Mesenchymal stem cell (in vitro differentiated cells and primary cell): ENCODE data around the gene MOGAT2.

Source experiments
- DNase-seq: peaks from one replicate; pipeline ENCODE4 v3.0.0-alpha.2; 2013
- H2AFZ ChIP-seq: one replicate; pipeline ENCODE4 v1.6.1; 2013; ENCODE audit warnings: low read depth, mild to moderate bottlenecking, control low read depth, inconsistent platforms, low read length, moderate library complexity
- H2AK5ac ChIP-seq: 2 replicates; pipeline ENCODE4 v1.6.1; 2013; ENCODE audit warnings: low read length, moderate library complexity, mild to moderate bottlenecking, inconsistent platforms; ENCODE audit not compliant: severe bottlenecking
- H2BK120ac ChIP-seq: one replicate; pipeline ENCODE4 v1.6.1; 2013; ENCODE audit warnings: low read depth, mild to moderate bottlenecking, inconsistent platforms, low read length, moderate library complexity
- H2BK12ac ChIP-seq, 2 experiments: one replicate each; pipeline ENCODE4 v1.6.1; 2013; ENCODE audit warnings: inconsistent platforms in 2 of 2, low read length in 2 of 2, mild to moderate bottlenecking in 2 of 2, moderate library complexity in 2 of 2, control low read depth in 1 of 2
- H2BK15ac ChIP-seq: one replicate; pipeline ENCODE4 v1.6.1; 2013; ENCODE audit warnings: mild to moderate bottlenecking, low read depth, inconsistent platforms; ENCODE audit not compliant: poor library complexity, severe bottlenecking
- H2BK5ac ChIP-seq: 2 replicates; pipeline ENCODE4 v1.6.1; 2013; ENCODE audit warnings: low read depth, mild to moderate bottlenecking, low read length, control low read depth, inconsistent platforms; ENCODE audit not compliant: poor library complexity, severe bottlenecking
- H3K14ac ChIP-seq, 2 experiments: one replicate each; pipeline ENCODE4 v1.6.1; 2013; ENCODE audit warnings: inconsistent platforms in 2 of 2, low read length in 2 of 2, control low read depth in 1 of 2, mild to moderate bottlenecking in 1 of 2, moderate library complexity in 1 of 2
- H3K18ac ChIP-seq, 2 experiments: one replicate each; pipeline ENCODE4 v1.6.1; 2013; ENCODE audit warnings: inconsistent platforms in 2 of 2, low read length in 2 of 2, control low read depth in 1 of 2, low read depth in 1 of 2, mild to moderate bottlenecking in 1 of 2
- H3K23ac ChIP-seq, 2 experiments: one replicate each; pipeline ENCODE4 v1.6.1; 2013; ENCODE audit warnings: inconsistent platforms in 2 of 2, low read length in 2 of 2, mild to moderate bottlenecking in 2 of 2, moderate library complexity in 2 of 2, control low read depth in 1 of 2
- H3K27ac ChIP-seq: 2 replicates; pipeline ENCODE4 v1.5.1; 2013; ENCODE audit warnings: mild to moderate bottlenecking, moderate library complexity, low read length, control low read depth, inconsistent platforms; ENCODE audit not compliant: poor library complexity, severe bottlenecking
- H3K27me3 ChIP-seq, 2 experiments: 2 replicates each; pipeline versions ENCODE4 v1.6.1 to v1.7.0; 2013; ENCODE audit warnings: low read length in 2 of 2, mild to moderate bottlenecking in 2 of 2, moderate library complexity in 2 of 2, control low read depth in 1 of 2, inconsistent platforms in 1 of 2; ENCODE audit not compliant: control insufficient read depth in 1 of 2, insufficient read depth in 1 of 2
- H3K36me3 ChIP-seq, 2 experiments: 2 replicates each; pipeline versions ENCODE4 v1.6.1 to v1.7.0; 2013; ENCODE audit warnings: low read length in 2 of 2, control low read depth in 1 of 2, inconsistent platforms in 1 of 2, low read depth in 1 of 2, mild to moderate bottlenecking in 1 of 2; ENCODE audit not compliant: insufficient read depth in 2 of 2, control insufficient read depth in 1 of 2
- H3K4ac ChIP-seq, 2 experiments: one replicate each; pipeline ENCODE4 v1.6.1; 2013; ENCODE audit warnings: inconsistent platforms in 2 of 2, low read length in 2 of 2, mild to moderate bottlenecking in 2 of 2, moderate library complexity in 2 of 2, control low read depth in 1 of 2, low read depth in 1 of 2
- H3K4me1 ChIP-seq: 2 replicates; pipeline ENCODE4 v1.6.1; 2013; ENCODE audit warnings: low read depth, low read length, control low read depth; ENCODE audit not compliant: control insufficient read depth, insufficient read depth
- H3K4me2 ChIP-seq: 2 replicates; pipeline ENCODE4 v1.6.1; 2013; ENCODE audit warnings: low read length, mild to moderate bottlenecking, inconsistent platforms; ENCODE audit not compliant: poor library complexity, severe bottlenecking
- H3K4me3 ChIP-seq, 2 experiments: 2 replicates each; pipeline versions ENCODE4 v1.5.1 to v1.7.0; 2013; ENCODE audit warnings: low read length in 2 of 2, mild to moderate bottlenecking in 2 of 2, control low read depth in 1 of 2, low read depth in 1 of 2; ENCODE audit not compliant: insufficient read depth in 1 of 2
- H3K79me1 ChIP-seq: replicated peaks from 2 replicates; pipeline ENCODE4 v1.6.1; 2013; ENCODE audit warnings: mild to moderate bottlenecking, control low read depth, low read length, inconsistent platforms; ENCODE audit not compliant: poor library complexity, severe bottlenecking
- H3K9ac ChIP-seq: 2 replicates; pipeline ENCODE4 v1.7.0; 2013; ENCODE audit warnings: mild to moderate bottlenecking, low read length, moderate library complexity
- H3K9me3 ChIP-seq: 2 replicates; pipeline ENCODE4 v1.7.0; 2013; ENCODE audit warnings: mild to moderate bottlenecking, low read length; ENCODE audit not compliant: control insufficient read depth
- H4K8ac ChIP-seq: one replicate; pipeline ENCODE4 v1.6.1; 2013; ENCODE audit warnings: inconsistent platforms, mild to moderate bottlenecking, low read length, moderate library complexity
- H4K91ac ChIP-seq: one replicate; pipeline ENCODE4 v1.6.1; 2013; ENCODE audit warnings: mild to moderate bottlenecking, low read length, inconsistent platforms
- WGBS: methylation state at CpG from one replicate; pipeline ENCODE4 v1.1.7; 2013; ENCODE audit warnings: mixed read lengths; 5-methylcytosine and 5-hydroxymethylcytosine counted together

MOGAT2 gene

DNA sequence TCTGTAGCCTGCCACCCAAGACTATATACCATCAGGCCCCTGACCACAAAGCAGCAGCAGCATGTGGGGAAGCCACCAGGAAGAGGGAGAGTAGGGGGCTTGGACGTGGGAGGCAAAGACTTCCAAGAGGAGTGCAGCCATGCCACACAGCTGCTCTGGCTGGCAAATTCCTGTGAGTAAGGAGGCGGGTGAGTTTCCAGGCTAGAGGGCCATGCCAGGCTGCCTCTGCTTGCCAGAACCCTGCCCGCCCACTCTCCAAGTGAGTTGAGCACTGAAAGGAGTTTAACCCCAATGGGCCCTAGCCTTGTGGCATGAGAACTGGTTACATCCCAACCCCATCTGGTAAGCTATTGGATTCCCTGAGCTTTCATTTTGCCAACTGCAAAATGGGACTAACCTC, 46.2 kb downstream of the MOGAT2 start:
- WGBS, result 73% methylated on average over 3 of the region's 3 CpGs
- Histone ChIP-seq H3K18ac (peak overlapping the region in 1 of 2 experiments; percentile 68), H3K4me3 (no peak overlapping the region), H2BK120ac (no peak overlapping the region), H2BK12ac (no peak overlapping the region), H3K23ac (no peak overlapping the region), H3K36me3 (no peaks in the 10 kb centered on the region), H2BK5ac (no peak overlapping the region), H3K4ac (no peak overlapping the region), H3K27me3 (peaks cover 0 to 24% of the 10 kb centered on the region in 2 experiments), H3K27ac (no peak overlapping the region), H2AFZ (no peak overlapping the region), H2AK5ac (no peak overlapping the region), H3K9ac (no peak overlapping the region), H3K9me3 (no peaks in the 10 kb centered on the region), H3K79me1 (no peaks in the 10 kb centered on the region), H3K4me1 (peaks cover 17% of the 10 kb centered on the region), H4K8ac (no peak overlapping the region), H2BK15ac (no peak overlapping the region), H3K14ac (no peak overlapping the region), H4K91ac (no peak overlapping the region), H3K4me2 (no peak overlapping the region)
- DNase-seq, result no peak

- no peak overlapping the region for H3K4ac ChIP-seq
- H2BK15ac ChIP-seq, result no peak overlapping the region
- H2BK12ac ChIP-seq, result no peak overlapping the region
- H2BK5ac ChIP-seq, result no peak overlapping the region
- no peak overlapping the region for H2AFZ ChIP-seq
- H4K8ac ChIP-seq, result no peak overlapping the region
- H3K14ac ChIP-seq, result no peak overlapping the region
- no peaks in the 10 kb centered on the region for H3K79me1 ChIP-seq
- no peak overlapping the region for H3K27ac ChIP-seq
- no peak overlapping the region for H3K4me3 ChIP-seq
- 89% methylated on average over 3 of the region's 3 CpGs for WGBS
- H4K91ac ChIP-seq, result no peak overlapping the region
- no peak overlapping the region for H3K9ac ChIP-seq
- H3K9me3 ChIP-seq, result no peaks in the 10 kb centered on the region
- no peak overlapping the region for H2AK5ac ChIP-seq
- peaks cover 0 to 30% of the 10 kb centered on the region in 2 experiments for H3K27me3 ChIP-seq
- H2BK120ac ChIP-seq, result no peak overlapping the region
- DNase-seq, result no peak
- no peak overlapping the region for H3K4me2 ChIP-seq
- H3K36me3 ChIP-seq, result no peaks in the 10 kb centered on the region
- H3K18ac ChIP-seq, result no peak overlapping the region
- H3K4me1 ChIP-seq, result peaks cover 18% of the 10 kb centered on the region
- no peak overlapping the region for H3K23ac ChIP-seq
Measured at GRCh38 chr11:75765116-75765515, 47.5 kb downstream of the MOGAT2 start.

- no peak overlapping the region for H3K27ac ChIP-seq
- no peak overlapping the region for H2BK15ac ChIP-seq
- no peak overlapping the region for H2BK12ac ChIP-seq
- peaks cover 18% of the 10 kb centered on the region for H3K4me1 ChIP-seq
- no peak overlapping the region for H2AK5ac ChIP-seq
- no peaks in the 10 kb centered on the region for H3K36me3 ChIP-seq
- no peak overlapping the region for H3K4me2 ChIP-seq
- H3K9ac ChIP-seq, result no peak overlapping the region
- no peak overlapping the region for H4K8ac ChIP-seq
- peaks cover 0 to 45% of the 10 kb centered on the region in 2 experiments for H3K27me3 ChIP-seq
- H3K4ac ChIP-seq, result no peak overlapping the region
- H2BK5ac ChIP-seq, result no peak overlapping the region
- DNase-seq, result no peak
- no peak overlapping the region for H2AFZ ChIP-seq
- H3K79me1 ChIP-seq, result no peaks in the 10 kb centered on the region
- H4K91ac ChIP-seq, result no peak overlapping the region
- WGBS, result 52% methylated on average over 4 of the region's 4 CpGs
- H3K4me3 ChIP-seq, result no peak overlapping the region
- H3K9me3 ChIP-seq, result no peaks in the 10 kb centered on the region
- H3K23ac ChIP-seq, result no peak overlapping the region
- no peak overlapping the region for H2BK120ac ChIP-seq
- no peak overlapping the region for H3K18ac ChIP-seq
- no peak overlapping the region for H3K14ac ChIP-seq
Measured at GRCh38 chr11:75766443-75767227, 49.0 kb downstream of the MOGAT2 start.

GRCh38 chr11:75767228-75767572, 49.6 kb downstream of the MOGAT2 start:
- H2AFZ ChIP-seq, result no peak overlapping the region
- H2BK120ac ChIP-seq, result no peak overlapping the region
- H2BK12ac ChIP-seq, result peak overlapping the region in 1 of 2 experiments; percentile 12
- H3K4ac ChIP-seq, result no peak overlapping the region
- H3K23ac ChIP-seq, result no peak overlapping the region
- no peak for DNase-seq
- no peaks in the 10 kb centered on the region for H3K36me3 ChIP-seq
- no peak overlapping the region for H3K9ac ChIP-seq
- peaks cover 18% of the 10 kb centered on the region for H3K4me1 ChIP-seq
- H3K27me3 ChIP-seq, result peaks cover 0 to 51% of the 10 kb centered on the region in 2 experiments
- no peak overlapping the region for H3K27ac ChIP-seq
- H3K79me1 ChIP-seq, result no peaks in the 10 kb centered on the region
- no peak overlapping the region for H4K91ac ChIP-seq
- H2AK5ac ChIP-seq, result no peak overlapping the region
- H3K18ac ChIP-seq, result no peak overlapping the region
- H3K14ac ChIP-seq, result no peak overlapping the region
- WGBS, result 94% methylated on average over 6 of the region's 6 CpGs
- no peak overlapping the region for H3K4me2 ChIP-seq
- H2BK15ac ChIP-seq, result no peak overlapping the region
- H2BK5ac ChIP-seq, result no peak overlapping the region
- no peak overlapping the region for H3K4me3 ChIP-seq
- no peak overlapping the region for H4K8ac ChIP-seq
- no peaks in the 10 kb centered on the region for H3K9me3 ChIP-seq
